WTC11 (cell line): ENCODE data around the gene C19orf47.

Experiments used
- CREB1 ChIP-seq: sonication (generic); formaldehyde crosslinking; IDR thresholded peaks from 2 replicates; pipeline ENCODE4 v1.8.0; 2023; ENCODE audit warnings: mild to moderate bottlenecking, missing genetic modification reagents
- ELF4 ChIP-seq: sonication (generic); formaldehyde crosslinking; IDR thresholded peaks from 2 replicates; pipeline ENCODE4 v1.8.1; 2022; ENCODE audit warnings: low read depth, mild to moderate bottlenecking, moderate library complexity, missing genetic modification reagents
- ZNF232 ChIP-seq: sonication (generic); formaldehyde crosslinking; IDR thresholded peaks from 2 replicates; pipeline ENCODE4 v1.8.0; 2022; ENCODE audit warnings: mild to moderate bottlenecking, missing genetic modification reagents
- ZNF416 ChIP-seq: fragments of 250-450 bp; sonication (Bioruptor Pico); IDR thresholded peaks from 2 replicates; pipeline ENCODE4 v1.9.0; 2021; ENCODE audit warnings: mild to moderate bottlenecking, inconsistent platforms
- TF ChIP-seq, protein P1 (sequence below): fragments of 200-600 bp; IDR thresholded peaks from 2 replicates; pipeline ENCODE4 v1.8.0; 2022; ENCODE audit warnings: antibody characterized with exemption
- TF ChIP-seq, protein P2 (sequence below): sonication (generic); formaldehyde crosslinking; IDR thresholded peaks from 2 replicates; pipeline ENCODE4 v1.8.0; 2022; ENCODE audit warnings: mild to moderate bottlenecking, missing genetic modification reagents
- TF ChIP-seq, protein P3 (sequence below): sonication (generic); formaldehyde crosslinking; conservative IDR thresholded peaks from 2 replicates; pipeline ENCODE4 v1.8.1; 2022; ENCODE audit warnings: mild to moderate bottlenecking, missing genetic modification reagents

DNA sequence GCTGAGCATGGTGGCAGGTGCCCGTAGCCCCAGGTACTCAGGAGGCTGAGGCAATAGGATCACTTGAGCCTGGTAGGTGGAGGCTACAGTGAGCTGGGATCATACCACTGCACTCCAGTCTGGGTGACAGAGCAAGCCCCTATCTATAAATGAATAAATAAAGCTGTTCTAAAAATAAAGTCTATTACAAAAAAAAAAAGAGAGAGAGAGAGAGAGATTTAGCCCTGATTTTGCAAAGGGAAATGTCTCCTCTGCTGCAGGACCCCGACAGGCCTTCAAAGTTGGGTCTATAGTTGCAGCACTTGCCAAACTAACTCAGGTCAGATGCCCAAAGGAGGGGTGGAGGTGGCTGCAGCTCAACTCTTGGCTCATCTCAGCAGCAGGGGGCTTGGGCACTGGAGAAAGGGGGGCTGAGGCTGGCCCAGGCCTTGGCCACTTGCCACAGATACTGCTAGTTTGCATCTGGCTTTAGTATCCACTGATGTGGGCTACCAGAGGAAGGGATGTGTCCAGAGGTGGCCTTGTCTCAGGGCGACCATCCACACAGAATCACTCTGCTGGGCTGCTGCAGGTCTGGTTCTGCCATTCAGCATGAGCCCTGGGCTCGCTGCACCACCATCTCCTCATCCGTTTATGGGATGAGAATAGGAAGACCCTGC lies 32.3 kb downstream of the C19orf47 start:
- TF ChIP-seq ELF4 = no peak
- TF ChIP-seq, protein P1, sequence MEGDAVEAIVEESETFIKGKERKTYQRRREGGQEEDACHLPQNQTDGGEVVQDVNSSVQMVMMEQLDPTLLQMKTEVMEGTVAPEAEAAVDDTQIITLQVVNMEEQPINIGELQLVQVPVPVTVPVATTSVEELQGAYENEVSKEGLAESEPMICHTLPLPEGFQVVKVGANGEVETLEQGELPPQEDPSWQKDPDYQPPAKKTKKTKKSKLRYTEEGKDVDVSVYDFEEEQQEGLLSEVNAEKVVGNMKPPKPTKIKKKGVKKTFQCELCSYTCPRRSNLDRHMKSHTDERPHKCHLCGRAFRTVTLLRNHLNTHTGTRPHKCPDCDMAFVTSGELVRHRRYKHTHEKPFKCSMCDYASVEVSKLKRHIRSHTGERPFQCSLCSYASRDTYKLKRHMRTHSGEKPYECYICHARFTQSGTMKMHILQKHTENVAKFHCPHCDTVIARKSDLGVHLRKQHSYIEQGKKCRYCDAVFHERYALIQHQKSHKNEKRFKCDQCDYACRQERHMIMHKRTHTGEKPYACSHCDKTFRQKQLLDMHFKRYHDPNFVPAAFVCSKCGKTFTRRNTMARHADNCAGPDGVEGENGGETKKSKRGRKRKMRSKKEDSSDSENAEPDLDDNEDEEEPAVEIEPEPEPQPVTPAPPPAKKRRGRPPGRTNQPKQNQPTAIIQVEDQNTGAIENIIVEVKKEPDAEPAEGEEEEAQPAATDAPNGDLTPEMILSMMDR = no peak
- TF ChIP-seq, protein P2, sequence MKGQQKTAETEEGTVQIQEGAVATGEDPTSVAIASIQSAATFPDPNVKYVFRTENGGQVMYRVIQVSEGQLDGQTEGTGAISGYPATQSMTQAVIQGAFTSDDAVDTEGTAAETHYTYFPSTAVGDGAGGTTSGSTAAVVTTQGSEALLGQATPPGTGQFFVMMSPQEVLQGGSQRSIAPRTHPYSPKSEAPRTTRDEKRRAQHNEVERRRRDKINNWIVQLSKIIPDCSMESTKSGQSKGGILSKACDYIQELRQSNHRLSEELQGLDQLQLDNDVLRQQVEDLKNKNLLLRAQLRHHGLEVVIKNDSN (CRISPR knock-in tag) = no peak
- TF ChIP-seq, protein P3, sequence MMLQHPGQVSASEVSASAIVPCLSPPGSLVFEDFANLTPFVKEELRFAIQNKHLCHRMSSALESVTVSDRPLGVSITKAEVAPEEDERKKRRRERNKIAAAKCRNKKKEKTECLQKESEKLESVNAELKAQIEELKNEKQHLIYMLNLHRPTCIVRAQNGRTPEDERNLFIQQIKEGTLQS = no peak
- TF ChIP-seq ZNF232 (CRISPR knock-in tag) = no peak
- no peak for TF ChIP-seq ZNF416 (CRISPR knock-in tag)
- no peak for TF ChIP-seq CREB1 (CRISPR knock-in tag)
